GM13977 (cell line): ENCODE measurements around the gene SPATA13.
"Not testable (repeated sequence)": the region's sequence is repeated elsewhere in the genome, so short reads cannot be mapped to it uniquely, and the experiment has no call there.

Experiments
- DNase-seq: peaks from one replicate; pipeline ENCODE4 v3.0.0; 2012; ENCODE audit warnings: low spot score
- CTCF ChIP-seq: IDR thresholded peaks from 2 replicates; pipeline ENCODE4 v1.5.1; 2012; ENCODE audit warnings: mild to moderate bottlenecking, control low read depth; ENCODE audit not compliant: insufficient read depth; ENCODE audit errors: extremely low read depth, missing control alignments
- in situ Hi-C: fragments of 300-500 bp; cut with MboI; formaldehyde crosslinking; loops from one replicate; pipeline ENCODE4 v1.12.0; 2022; ENCODE audit warnings: low sequenced_read_pairs, low pct_unique_long_range_greater_than_20kb, mixed read lengths, inconsistent platforms; ENCODE audit not compliant: unreplicated experiment

Gene SPATA13

GRCh38 chr13:24196593-24197197 lies 36.2 kb downstream of the SPATA13 start:
- no peak for TF ChIP-seq CTCF
- DNase-seq: no peak
- in situ Hi-C loops: no loop called here

GRCh38 chr13:24199016-24199415 lies 38.5 kb downstream of the SPATA13 start:
- TF ChIP-seq CTCF: no peak
- in situ Hi-C loops: no loop called here
- no peak for DNase-seq

GRCh38 chr13:24202215-24202614 lies 41.7 kb downstream of the SPATA13 start:
- in situ Hi-C loops: loop anchor here (25.0 kb wide), 2 partner anchors 165 to 290 kb away; no protein-coding TSS in a partner anchor
- TF ChIP-seq CTCF: no peak
- no peak for DNase-seq

GRCh38 chr13:24203273-24203672 lies 42.8 kb downstream of the SPATA13 start:
- no peak for TF ChIP-seq CTCF
- in situ Hi-C loops: loop anchor here (25.0 kb wide), 2 partner anchors 166 to 291 kb away; no protein-coding TSS in a partner anchor
- no peak for DNase-seq

- DNase-seq: no peak
- in situ Hi-C loops: loop anchor here (25.0 kb wide), 2 partner anchors 167 to 292 kb away; no protein-coding TSS in a partner anchor
- no peak for TF ChIP-seq CTCF
Observed at GRCh38 chr13:24203811-24204210, 43.3 kb downstream of the SPATA13 start.

GRCh38 chr13:24205076-24205475 lies 44.6 kb downstream of the SPATA13 start:
- DNase-seq: not testable (repeated sequence)
- in situ Hi-C loops: loop anchor here (25.0 kb wide), 2 partner anchors 168 to 293 kb away; no protein-coding TSS in a partner anchor

GRCh38 chr13:24207841-24208667 lies 47.5 kb downstream of the SPATA13 start:
- in situ Hi-C loops: loop anchor here (25.0 kb wide), 2 partner anchors 171 to 296 kb away; no protein-coding TSS in a partner anchor
- DNase-seq: no peak
- no peak for TF ChIP-seq CTCF
